Nephron progenitor cell (in vitro differentiated cells): ENCODE data around the gene SYT5.

Source experiments
- DNase-seq: peaks from one replicate; pipeline ENCODE4 v3.0.0; 2021
- H3K27ac Mint-ChIP-seq: 2 replicates; pipeline ENCODE4 v1.8.0; 2021; ENCODE audit warnings: mild to moderate bottlenecking, moderate library complexity, mixed read lengths
- H3K27me3 Mint-ChIP-seq: 2 replicates; pipeline ENCODE4 v1.8.0; 2021; ENCODE audit warnings: mild to moderate bottlenecking, low read depth, mixed read lengths; ENCODE audit not compliant: poor library complexity
- H3K36me3 Mint-ChIP-seq: 2 replicates; pipeline ENCODE4 v1.8.0; 2021; ENCODE audit warnings: low read depth, mixed read lengths
- H3K4me1 Mint-ChIP-seq: 2 replicates; pipeline ENCODE4 v1.8.0; 2021; ENCODE audit warnings: mixed read lengths
- H3K4me3 Mint-ChIP-seq: 2 replicates; pipeline ENCODE4 v1.8.0; 2021; ENCODE audit warnings: mild to moderate bottlenecking, moderate library complexity, mixed read lengths
- H3K9me3 Mint-ChIP-seq: 2 replicates; pipeline ENCODE4 v1.8.0; 2021; ENCODE audit warnings: mild to moderate bottlenecking, moderate library complexity, mixed read lengths
- TF ChIP-seq, protein P1 (sequence below): fragments of 200-600 bp; sonication (generic); IDR thresholded peaks from 2 replicates; pipeline ENCODE4 v1.5.0; 2021; ENCODE audit warnings: antibody characterized with exemption

The SYT5 gene

DNA sequence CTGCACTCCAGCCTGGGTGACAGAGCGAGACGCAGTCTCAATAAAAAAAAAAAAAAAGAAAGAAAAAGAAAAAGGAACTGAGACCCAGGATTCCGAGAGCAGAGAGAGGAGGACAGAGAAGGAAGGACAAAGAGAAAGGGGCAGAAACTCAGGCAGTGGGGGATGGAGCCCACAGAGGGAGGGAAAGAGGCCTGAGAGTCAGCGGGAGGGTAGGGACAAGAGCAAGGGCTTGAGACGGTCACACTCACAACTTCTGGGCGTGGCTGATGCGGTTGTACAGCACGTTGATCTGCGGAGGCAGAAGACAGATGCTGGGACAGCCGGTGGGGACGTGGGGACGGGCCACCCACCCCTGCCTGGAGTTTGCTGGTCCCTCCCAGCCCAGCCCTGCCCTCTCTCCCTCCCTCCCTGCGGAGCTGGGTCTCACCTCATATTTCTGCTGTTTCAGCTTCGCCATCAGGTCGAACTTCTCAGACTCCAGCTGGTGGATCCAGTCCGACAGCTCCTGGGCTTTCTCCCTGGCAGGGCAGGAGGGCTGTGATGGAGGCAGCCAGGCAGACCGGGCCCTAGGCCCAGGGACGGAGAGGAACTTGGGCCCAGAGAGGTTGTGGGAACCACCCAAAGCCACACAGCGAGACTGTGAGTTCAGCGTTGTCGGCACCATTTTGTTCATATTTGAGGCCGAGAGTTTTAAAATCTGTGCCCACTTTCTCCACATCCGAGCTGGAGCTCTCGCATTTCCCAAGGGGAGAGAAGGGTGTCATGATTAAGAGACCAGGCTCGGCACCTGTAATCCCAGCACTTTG, 46.2 kb downstream of the SYT5 start:
- H3K9me3 Mint-ChIP-seq: no peaks in the 10 kb centered on the region
- H3K4me3 Mint-ChIP-seq: no peak overlapping the region
- TF ChIP-seq, protein P1, sequence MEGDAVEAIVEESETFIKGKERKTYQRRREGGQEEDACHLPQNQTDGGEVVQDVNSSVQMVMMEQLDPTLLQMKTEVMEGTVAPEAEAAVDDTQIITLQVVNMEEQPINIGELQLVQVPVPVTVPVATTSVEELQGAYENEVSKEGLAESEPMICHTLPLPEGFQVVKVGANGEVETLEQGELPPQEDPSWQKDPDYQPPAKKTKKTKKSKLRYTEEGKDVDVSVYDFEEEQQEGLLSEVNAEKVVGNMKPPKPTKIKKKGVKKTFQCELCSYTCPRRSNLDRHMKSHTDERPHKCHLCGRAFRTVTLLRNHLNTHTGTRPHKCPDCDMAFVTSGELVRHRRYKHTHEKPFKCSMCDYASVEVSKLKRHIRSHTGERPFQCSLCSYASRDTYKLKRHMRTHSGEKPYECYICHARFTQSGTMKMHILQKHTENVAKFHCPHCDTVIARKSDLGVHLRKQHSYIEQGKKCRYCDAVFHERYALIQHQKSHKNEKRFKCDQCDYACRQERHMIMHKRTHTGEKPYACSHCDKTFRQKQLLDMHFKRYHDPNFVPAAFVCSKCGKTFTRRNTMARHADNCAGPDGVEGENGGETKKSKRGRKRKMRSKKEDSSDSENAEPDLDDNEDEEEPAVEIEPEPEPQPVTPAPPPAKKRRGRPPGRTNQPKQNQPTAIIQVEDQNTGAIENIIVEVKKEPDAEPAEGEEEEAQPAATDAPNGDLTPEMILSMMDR: no peak
- no peaks in the 10 kb centered on the region for H3K36me3 Mint-ChIP-seq
- H3K4me1 Mint-ChIP-seq: peaks cover 38% of the 10 kb centered on the region
- H3K27ac Mint-ChIP-seq: peak overlapping the region; percentile 82
- peaks cover 12% of the 10 kb centered on the region for H3K27me3 Mint-ChIP-seq
- DNase-seq: no peak

DNA sequence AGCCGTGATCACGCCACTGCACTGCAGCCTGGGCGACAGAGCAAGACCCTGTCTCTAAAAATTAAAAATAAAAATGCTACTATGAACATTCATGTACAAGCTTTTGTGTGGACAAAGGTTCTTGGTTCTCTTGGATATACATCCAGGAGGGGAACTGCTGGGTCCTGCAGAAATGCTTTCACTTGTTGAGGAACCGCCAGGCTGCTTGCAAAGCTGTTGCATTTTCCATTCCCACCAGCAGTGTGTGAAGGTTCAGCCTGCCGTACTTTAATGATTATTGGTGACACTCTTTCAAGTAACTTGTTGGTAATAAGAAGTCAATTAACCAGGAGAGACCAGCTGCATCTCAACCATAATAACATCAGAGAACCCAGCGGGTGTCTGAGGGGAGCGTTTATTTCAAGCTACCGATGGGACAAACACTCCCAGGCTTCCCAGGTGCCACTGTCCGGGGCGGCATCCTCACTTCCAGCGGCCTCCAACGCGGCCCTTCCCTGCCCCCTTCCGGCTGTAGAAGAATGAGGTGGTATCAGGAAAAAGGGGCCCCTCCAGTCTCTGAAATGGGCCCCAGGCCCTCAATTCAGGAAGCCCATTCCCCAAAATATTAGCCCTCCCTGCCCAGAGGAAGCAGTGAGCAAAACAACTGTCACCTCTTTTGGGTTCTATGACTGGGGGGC, 47.5 kb downstream of the SYT5 start:
- Mint-ChIP-seq H3K4me1 (peaks cover 31% of the 10 kb centered on the region), H3K27ac (peak overlapping the region; percentile 46), H3K27me3 (peaks cover 14% of the 10 kb centered on the region), H3K4me3 (no peak overlapping the region), H3K9me3 (no peaks in the 10 kb centered on the region), H3K36me3 (no peaks in the 10 kb centered on the region)
- TF ChIP-seq, protein P1: no peak
- no peak for DNase-seq

DNA sequence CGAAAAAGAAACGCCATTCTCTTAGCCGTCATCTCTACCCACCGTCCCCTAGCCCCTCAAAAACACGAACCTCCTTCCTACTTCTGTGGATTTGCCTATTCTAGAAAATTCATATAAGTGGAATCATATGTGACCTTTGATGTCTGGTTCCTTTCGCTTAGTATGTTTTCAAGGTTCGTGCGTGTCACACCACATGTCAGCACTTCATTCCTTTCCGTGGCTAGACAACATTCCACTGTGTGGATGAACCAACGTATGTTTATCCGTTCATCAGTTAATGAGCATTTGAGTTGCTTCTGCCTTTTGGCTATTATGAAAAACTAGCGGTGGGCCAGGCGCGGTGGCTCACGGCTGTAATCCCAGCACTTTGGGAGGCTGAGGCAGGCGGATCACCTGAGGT, 48.7 kb downstream of the SYT5 start:
- Mint-ChIP-seq H3K27ac (no peak overlapping the region), H3K36me3 (no peaks in the 10 kb centered on the region), H3K27me3 (peaks cover 21% of the 10 kb centered on the region), H3K9me3 (no peaks in the 10 kb centered on the region), H3K4me1 (peaks cover 36% of the 10 kb centered on the region), H3K4me3 (no peak overlapping the region)
- no peak for DNase-seq
- TF ChIP-seq, protein P1: no peak
